GM23338 (cell line): Measurements from ENCODE around the gene CDIPT.

Experiments used
- CREB1 ChIP-seq: fragments of 250-450 bp; sonication (Bioruptor Pico); IDR thresholded peaks from 2 replicates; pipeline ENCODE4 v1.5.0; 2020; ENCODE audit warnings: low read depth, mild to moderate bottlenecking, moderate library complexity
- ETS1 ChIP-seq: IDR thresholded peaks from 2 replicates; pipeline ENCODE4 v1.6.1; 2016; ENCODE audit warnings: antibody characterized with exemption
- EZH2 ChIP-seq: fragments of 200-600 bp; sonication (generic); IDR thresholded peaks from one replicate; pipeline ENCODE4 v1.8.0; 2017; ENCODE audit warnings: antibody characterized with exemption, mild to moderate bottlenecking, low read depth; ENCODE audit not compliant: unreplicated experiment
- EZH2phosphoT487 ChIP-seq: fragments of 200-600 bp; sonication (generic); IDR thresholded peaks from one replicate; pipeline ENCODE4 v1.8.1; 2018; ENCODE audit warnings: antibody characterized with exemption; ENCODE audit not compliant: unreplicated experiment
- JUNB ChIP-seq: IDR thresholded peaks from one replicate; pipeline ENCODE4 v1.6.1; 2016; ENCODE audit warnings: antibody characterized with exemption; ENCODE audit not compliant: unreplicated experiment
- NANOG ChIP-seq: IDR thresholded peaks from 2 replicates; pipeline ENCODE4 v1.6.1; 2016; ENCODE audit warnings: antibody characterized with exemption, borderline replicate concordance
- POLR2AphosphoS5 ChIP-seq: IDR thresholded peaks from 2 replicates; pipeline ENCODE4 v1.6.1; 2016; ENCODE audit warnings: antibody characterized with exemption, low read depth
- REST ChIP-seq: IDR thresholded peaks from one replicate; pipeline ENCODE4 v1.6.1; 2018; ENCODE audit warnings: antibody characterized with exemption; ENCODE audit not compliant: unreplicated experiment
- ZNF114 ChIP-seq: fragments of 250-450 bp; sonication (Bioruptor Pico); IDR thresholded peaks from 2 replicates; pipeline ENCODE4 v1.5.0; 2020; ENCODE audit warnings: mild to moderate bottlenecking, moderate library complexity
- ZNF331 ChIP-seq: fragments of 250-450 bp; sonication (Bioruptor Pico); IDR thresholded peaks from 2 replicates; pipeline ENCODE4 v1.5.0; 2020; ENCODE audit warnings: low read depth, mild to moderate bottlenecking, moderate library complexity
- ZNF462 ChIP-seq: fragments of 250-450 bp; sonication (Bioruptor Pico); IDR thresholded peaks from 2 replicates; pipeline ENCODE4 v1.5.0; 2020; ENCODE audit warnings: mild to moderate bottlenecking, moderate library complexity
- TF ChIP-seq, protein P1 (sequence below), 2 experiments: fragments of 200-600 bp in 1 of 2; sonication (generic) in 1 of 2; conservative IDR thresholded peaks; 2 replicates each; pipeline versions ENCODE4 v1.5.1 to v1.6.1; 2016 to 2017; ENCODE audit warnings: antibody characterized with exemption in 2 of 2, low read depth in 2 of 2, mild to moderate bottlenecking in 2 of 2, moderate library complexity in 1 of 2

GRCh38 chr16:29842732-29843346, 20.2 kb downstream of the CDIPT start:
- TF ChIP-seq, protein P1, sequence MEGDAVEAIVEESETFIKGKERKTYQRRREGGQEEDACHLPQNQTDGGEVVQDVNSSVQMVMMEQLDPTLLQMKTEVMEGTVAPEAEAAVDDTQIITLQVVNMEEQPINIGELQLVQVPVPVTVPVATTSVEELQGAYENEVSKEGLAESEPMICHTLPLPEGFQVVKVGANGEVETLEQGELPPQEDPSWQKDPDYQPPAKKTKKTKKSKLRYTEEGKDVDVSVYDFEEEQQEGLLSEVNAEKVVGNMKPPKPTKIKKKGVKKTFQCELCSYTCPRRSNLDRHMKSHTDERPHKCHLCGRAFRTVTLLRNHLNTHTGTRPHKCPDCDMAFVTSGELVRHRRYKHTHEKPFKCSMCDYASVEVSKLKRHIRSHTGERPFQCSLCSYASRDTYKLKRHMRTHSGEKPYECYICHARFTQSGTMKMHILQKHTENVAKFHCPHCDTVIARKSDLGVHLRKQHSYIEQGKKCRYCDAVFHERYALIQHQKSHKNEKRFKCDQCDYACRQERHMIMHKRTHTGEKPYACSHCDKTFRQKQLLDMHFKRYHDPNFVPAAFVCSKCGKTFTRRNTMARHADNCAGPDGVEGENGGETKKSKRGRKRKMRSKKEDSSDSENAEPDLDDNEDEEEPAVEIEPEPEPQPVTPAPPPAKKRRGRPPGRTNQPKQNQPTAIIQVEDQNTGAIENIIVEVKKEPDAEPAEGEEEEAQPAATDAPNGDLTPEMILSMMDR (conservative IDR thresholded peaks at IDR 0.05; ENCODE audit: low read depth in 2 of 2): peak; percentile 19; a peak in 2 of 4 replicates
- TF ChIP-seq JUNB (no peak), POLR2AphosphoS5 (no peak), EZH2 (no peak), ZNF462 (CRISPR knock-in tag) (no peak), CREB1 (CRISPR knock-in tag) (no peak), EZH2phosphoT487 (no peak), ETS1 (no peak), REST (no peak), ZNF114 (CRISPR knock-in tag) (no peak), NANOG (no peak), ZNF331 (no peak)
